PC-3 (cell line): ENCODE measurements around the gene IRX4. TPM values are rescaled to one million over a fixed set of nuclear protein-coding genes. Genes with fewer than 3 reads are reported as not detected.

Experiments used
- ATAC-seq: fragments of 200-7000 bp; cut with Tn5 transposase; 2 replicates; pipeline ENCODE4 v1.9.1; 2020; ENCODE audit warnings: mild to moderate bottlenecking, moderate library complexity
- BruUV-seq: library from RNA; stranded (reverse); fragments of 400-500 nt; replicated peaks from 2 replicates; lab custom pipeline; 2021; lab: Mats Ljungman, UMichigan
- CTCF ChIA-PET: fragments of 300-600 bp; sonication (Branson Sonifier 250); formaldehyde crosslinking; loops from one replicate; lab custom pipeline; 2022; ENCODE audit warnings: antibody characterized with exemption; lab: Charles Lee
- POLR2A ChIA-PET: fragments of 300-600 bp; sonication (Branson Sonifier 250); formaldehyde crosslinking; loops from one replicate; lab custom pipeline; 2022; ENCODE audit warnings: antibody characterized with exemption; ENCODE audit not compliant: unreplicated experiment; lab: Charles Lee
- DNase-seq: peaks from one replicate; pipeline ENCODE4 v3.0.0-alpha.2; 2015
- H2AFZ ChIP-seq: fragments of 300-600 bp; sonication (generic); 2 replicates; pipeline ENCODE4 v1.6.0; 2016; ENCODE audit warnings: antibody characterized with exemption, low read length
- H3F3A ChIP-seq: fragments of 300-600 bp; sonication (generic); one replicate; pipeline ENCODE4 v1.6.0; 2017; ENCODE audit warnings: antibody characterized with exemption, low read length, control low read depth, mild to moderate bottlenecking; ENCODE audit not compliant: unreplicated experiment
- H3K27ac ChIP-seq: fragments of 300-600 bp; sonication (generic); 2 replicates; pipeline ENCODE4 v1.5.1; 2016; ENCODE audit warnings: mild to moderate bottlenecking, low read length
- H3K27me3 ChIP-seq: fragments of 300-600 bp; sonication (generic); 2 replicates; pipeline ENCODE4 v1.6.1; 2016; ENCODE audit warnings: low read length, mixed read lengths
- H3K36me3 ChIP-seq: fragments of 300-600 bp; sonication (generic); 2 replicates; pipeline ENCODE4 v1.6.1; 2016; ENCODE audit warnings: low read depth, mixed run types, low read length, mixed read lengths
- H3K4me1 ChIP-seq: fragments of 300-600 bp; sonication (generic); 2 replicates; pipeline ENCODE4 v1.5.1; 2016; ENCODE audit warnings: low read length; ENCODE audit not compliant: insufficient read depth
- H3K4me2 ChIP-seq: fragments of 300-600 bp; sonication (generic); 2 replicates; pipeline ENCODE4 v1.6.0; 2016; ENCODE audit warnings: low read length
- H3K4me3 ChIP-seq: fragments of 300-600 bp; sonication (generic); 2 replicates; pipeline ENCODE4 v1.5.1; 2016; ENCODE audit warnings: mild to moderate bottlenecking, low read length, mixed read lengths
- H3K79me2 ChIP-seq: fragments of 300-600 bp; sonication (generic); 2 replicates; pipeline ENCODE4 v1.6.1; 2017; ENCODE audit warnings: low read length, mixed read lengths
- H3K9ac ChIP-seq: fragments of 300-600 bp; sonication (generic); 2 replicates; pipeline ENCODE4 v1.6.0; 2016; ENCODE audit warnings: mild to moderate bottlenecking, low read length
- H3K9me2 ChIP-seq: fragments of 300-600 bp; sonication (generic); replicated peaks from 2 replicates; pipeline ENCODE4 v1.6.1; 2016; ENCODE audit warnings: mixed run types, low read length, mixed read lengths
- H3K9me3 ChIP-seq: fragments of 300-600 bp; sonication (generic); 2 replicates; pipeline ENCODE4 v1.6.1; 2016; ENCODE audit warnings: low read length, mixed read lengths
- H4K20me1 ChIP-seq: fragments of 300-600 bp; sonication (generic); 2 replicates; pipeline ENCODE4 v1.6.1; 2016; ENCODE audit warnings: low read length, mixed read lengths
- CTCF ChIP-seq: fragments of 300-600 bp; sonication (generic); conservative IDR thresholded peaks from 2 replicates; pipeline ENCODE4 v1.5.1; 2017; ENCODE audit warnings: antibody characterized with exemption, low read depth, mild to moderate bottlenecking, low read length
- EZH2 ChIP-seq: fragments of 300-600 bp; sonication (generic); IDR thresholded peaks from one replicate; pipeline ENCODE4 v1.6.1; 2017; ENCODE audit warnings: antibody characterized with exemption, mild to moderate bottlenecking, low read length; ENCODE audit not compliant: unreplicated experiment
- EZH2phosphoT487 ChIP-seq: fragments of 300-600 bp; sonication (generic); IDR thresholded peaks from 2 replicates; pipeline ENCODE4 v1.6.1; 2018; ENCODE audit warnings: mild to moderate bottlenecking, antibody characterized with exemption, low read length, borderline replicate concordance
- intact Hi-C: fragments of 100-400 bp; cut with micrococcal nuclease; formaldehyde crosslinking; loops from 2 replicates; pipeline ENCODE4 v1.9.0; 2023
- total RNA-seq: library from RNA; depleted of rRNA; stranded (reverse); fragments of >200 nt; gene quantifications from 2 replicates; pipeline ENCODE4 v1.2.3, GENCODE V29; 2014

IRX4 gene
- total RNA-seq, 1 experiment from 2014 or later = not detected

DNA sequence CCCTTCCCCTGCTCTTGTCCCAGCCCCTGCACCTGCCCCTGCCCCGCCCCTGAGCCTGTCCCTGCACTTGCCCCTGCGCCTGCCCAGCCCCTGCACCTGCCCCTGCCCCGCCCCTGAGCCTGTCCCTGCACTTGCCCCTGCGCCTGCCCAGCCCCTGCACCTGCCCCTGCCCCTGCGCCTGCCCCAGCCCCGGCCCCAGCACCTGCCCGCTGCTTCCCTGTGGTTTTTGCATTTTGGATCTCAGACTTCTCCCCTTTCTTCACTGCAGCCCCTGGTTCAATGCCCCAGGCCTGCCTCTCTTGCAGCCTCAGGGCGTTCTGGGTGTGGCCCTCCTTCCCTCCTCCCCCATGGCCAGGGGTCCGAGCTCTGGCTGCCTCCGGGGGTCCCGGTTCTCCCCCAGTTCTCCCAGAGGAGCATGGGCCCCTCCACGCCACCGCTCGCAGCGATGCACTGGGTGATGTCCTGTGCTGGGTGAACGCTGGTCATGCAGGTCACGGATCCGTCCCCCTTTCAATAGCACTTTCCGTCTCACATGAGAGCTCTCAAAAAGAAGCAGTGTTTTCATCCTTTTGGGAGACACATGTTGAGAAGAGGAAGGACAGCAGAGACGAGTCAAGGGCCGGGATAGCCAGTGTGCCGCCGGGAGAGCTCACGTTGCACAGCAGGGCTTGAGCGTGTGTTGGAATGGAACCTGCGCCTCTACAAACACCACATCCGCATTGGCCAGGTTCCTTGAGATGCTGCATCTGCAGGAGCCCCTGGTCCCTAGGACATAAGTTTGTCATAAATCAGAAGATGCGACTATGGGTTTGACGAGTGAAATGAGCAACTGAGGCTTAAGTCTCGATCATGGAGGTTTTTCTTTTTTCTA is 44.0 kb upstream of the IRX4 start:
- no peak overlapping the region for H3K4me2 ChIP-seq
- H3K79me2 ChIP-seq = no peaks in the 10 kb centered on the region
- no peak overlapping the region for H3K27ac ChIP-seq
- H3K4me1 ChIP-seq = no peaks in the 10 kb centered on the region
- no peak for TF ChIP-seq CTCF
- no peak for TF ChIP-seq EZH2phosphoT487
- no peak for TF ChIP-seq EZH2
- no peaks in the 10 kb centered on the region for H3K9me2 ChIP-seq
- CTCF ChIA-PET = no interaction called here
- H3F3A ChIP-seq = no peaks in the 10 kb centered on the region
- DNase-seq (no peak), ATAC-seq (no peak)
- no peaks in the 10 kb centered on the region for H3K36me3 ChIP-seq
- H3K27me3 ChIP-seq = peaks cover 31% of the 10 kb centered on the region
- intact Hi-C loops = no loop called here
- no peak overlapping the region for H3K9ac ChIP-seq
- H2AFZ ChIP-seq = no peak overlapping the region
- no TSS peak for BruUV-seq
- H3K9me3 ChIP-seq = no peaks in the 10 kb centered on the region
- H4K20me1 ChIP-seq = no peaks in the 10 kb centered on the region
- POLR2A ChIA-PET = no interaction called here
- no peak overlapping the region for H3K4me3 ChIP-seq

GRCh38 chr5:1926071-1926440 is 43.3 kb upstream of the IRX4 start:
- ChIA-PET POLR2A (no interaction called here), CTCF (no interaction called here)
- intact Hi-C loops = no loop called here

More at GRCh38 chr5:1926071-1926440, 43.3 kb upstream of the IRX4 start:
- no peaks in the 10 kb centered on the region for H3F3A ChIP-seq
- H3K9me2 ChIP-seq = no peaks in the 10 kb centered on the region
- no peaks in the 10 kb centered on the region for H3K9me3 ChIP-seq
- ATAC-seq (no peak), DNase-seq (no peak)
- H3K79me2 ChIP-seq = no peaks in the 10 kb centered on the region
- H4K20me1 ChIP-seq = no peaks in the 10 kb centered on the region
- no peak for TF ChIP-seq CTCF
- TF ChIP-seq EZH2phosphoT487 = no peak
- TF ChIP-seq EZH2 = no peak
- peaks cover 37% of the 10 kb centered on the region for H3K27me3 ChIP-seq
- H3K36me3 ChIP-seq = no peaks in the 10 kb centered on the region
- BruUV-seq = no TSS peak
- H3K4me3 ChIP-seq = no peak overlapping the region
- H2AFZ ChIP-seq = no peak overlapping the region
- no peaks in the 10 kb centered on the region for H3K4me1 ChIP-seq
- H3K4me2 ChIP-seq = no peak overlapping the region
- no peak overlapping the region for H3K27ac ChIP-seq
- no peak overlapping the region for H3K9ac ChIP-seq
